HL-60 (cell line): Measurements from ENCODE around the gene SLC40A1.

Experiments
- GABPA ChIP-seq: IDR thresholded peaks from 2 replicates; pipeline ENCODE4 v1.6.1; 2012; ENCODE audit warnings: low read depth
- POLR2AphosphoS5 ChIP-seq: IDR thresholded peaks from 2 replicates; pipeline ENCODE4 v1.6.1; 2012; ENCODE audit warnings: low read depth
- SPI1 ChIP-seq: IDR thresholded peaks from 2 replicates; pipeline ENCODE4 v1.6.1; 2012; ENCODE audit warnings: low read depth, mild to moderate bottlenecking, borderline replicate concordance
- TF ChIP-seq, protein P1 (sequence below): IDR thresholded peaks from one replicate; pipeline ENCODE4 v1.5.1; 2011; ENCODE audit warnings: low read length, control low read depth, inconsistent platforms; ENCODE audit not compliant: insufficient read depth

DNA sequence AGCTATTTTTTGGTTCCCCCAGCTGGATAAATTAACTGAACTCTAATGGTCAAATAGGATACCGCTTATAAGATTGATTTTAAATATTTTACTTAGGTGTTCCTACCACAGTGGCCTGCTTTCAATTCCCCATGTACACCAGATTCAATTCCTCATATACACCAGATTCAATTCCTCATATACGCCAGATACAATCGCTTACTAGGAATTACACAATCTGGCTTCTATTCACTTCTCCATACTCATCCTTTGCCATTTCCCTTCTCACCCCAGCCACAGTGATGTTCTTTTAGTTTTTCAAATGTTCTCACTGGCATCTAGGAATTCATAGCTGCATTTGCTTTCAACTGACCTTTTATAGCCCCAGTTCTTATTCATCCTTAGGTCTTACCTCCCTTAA lies 66.5 kb downstream of the SLC40A1 start:
- TF ChIP-seq, protein P1, sequence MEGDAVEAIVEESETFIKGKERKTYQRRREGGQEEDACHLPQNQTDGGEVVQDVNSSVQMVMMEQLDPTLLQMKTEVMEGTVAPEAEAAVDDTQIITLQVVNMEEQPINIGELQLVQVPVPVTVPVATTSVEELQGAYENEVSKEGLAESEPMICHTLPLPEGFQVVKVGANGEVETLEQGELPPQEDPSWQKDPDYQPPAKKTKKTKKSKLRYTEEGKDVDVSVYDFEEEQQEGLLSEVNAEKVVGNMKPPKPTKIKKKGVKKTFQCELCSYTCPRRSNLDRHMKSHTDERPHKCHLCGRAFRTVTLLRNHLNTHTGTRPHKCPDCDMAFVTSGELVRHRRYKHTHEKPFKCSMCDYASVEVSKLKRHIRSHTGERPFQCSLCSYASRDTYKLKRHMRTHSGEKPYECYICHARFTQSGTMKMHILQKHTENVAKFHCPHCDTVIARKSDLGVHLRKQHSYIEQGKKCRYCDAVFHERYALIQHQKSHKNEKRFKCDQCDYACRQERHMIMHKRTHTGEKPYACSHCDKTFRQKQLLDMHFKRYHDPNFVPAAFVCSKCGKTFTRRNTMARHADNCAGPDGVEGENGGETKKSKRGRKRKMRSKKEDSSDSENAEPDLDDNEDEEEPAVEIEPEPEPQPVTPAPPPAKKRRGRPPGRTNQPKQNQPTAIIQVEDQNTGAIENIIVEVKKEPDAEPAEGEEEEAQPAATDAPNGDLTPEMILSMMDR = no peak
- peak; percentile 49 for TF ChIP-seq SPI1
- TF ChIP-seq POLR2AphosphoS5 = no peak
- no peak for TF ChIP-seq GABPA
